Stimulated activated CD4-positive, alpha-beta T cell treated with anti-CD3 and anti-CD28 coated beads, Interleukin-2, amount 100 ng/mL, for 4 hours (primary cell): ENCODE measurements around the gene SAMD10.
"Not testable (repeated sequence)": the region's sequence is repeated elsewhere in the genome, so short reads cannot be mapped to it uniquely, and the experiment has no call there.

Source experiments
- DNase-seq: peaks from one replicate; pipeline ENCODE4 v3.0.0-alpha.2; 2020; ENCODE audit warnings: low read depth

SAMD10 gene

GRCh38 chr20:63941282-63942081 lies 38.0 kb downstream of the SAMD10 start:
- DNase-seq: no peak

- no peak for DNase-seq
Observed at GRCh38 chr20:63940472-63941266, 38.8 kb downstream of the SAMD10 start.

- DNase-seq: no peak
Observed at GRCh38 chr20:63940071-63940471, 39.4 kb downstream of the SAMD10 start.

- DNase-seq: no peak
Observed at GRCh38 chr20:63939061-63939935, 40.1 kb downstream of the SAMD10 start.

GRCh38 chr20:63937596-63937995 lies 41.8 kb downstream of the SAMD10 start:
- DNase-seq: no peak

DNA sequence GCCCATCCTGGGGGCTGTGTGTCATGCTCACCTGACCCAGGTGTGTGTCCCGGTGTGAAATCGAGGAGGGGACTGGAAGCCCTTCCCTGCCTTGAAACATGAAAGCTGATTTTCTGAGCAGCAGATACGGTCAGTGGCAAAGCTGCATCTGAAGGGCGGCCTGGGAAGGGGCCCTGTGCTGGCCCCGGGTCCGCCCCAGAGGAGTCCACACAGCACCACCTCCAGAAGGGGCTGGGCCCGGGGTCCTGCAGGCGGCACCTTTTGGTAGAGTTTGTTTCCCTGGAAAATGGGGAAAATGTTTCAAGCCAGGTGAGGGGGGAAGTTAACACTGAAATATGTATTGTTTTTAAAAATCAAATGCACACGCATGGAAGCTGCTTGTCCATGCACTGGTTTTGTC lies 44.0 kb downstream of the SAMD10 start:
- DNase-seq: no peak

DNA sequence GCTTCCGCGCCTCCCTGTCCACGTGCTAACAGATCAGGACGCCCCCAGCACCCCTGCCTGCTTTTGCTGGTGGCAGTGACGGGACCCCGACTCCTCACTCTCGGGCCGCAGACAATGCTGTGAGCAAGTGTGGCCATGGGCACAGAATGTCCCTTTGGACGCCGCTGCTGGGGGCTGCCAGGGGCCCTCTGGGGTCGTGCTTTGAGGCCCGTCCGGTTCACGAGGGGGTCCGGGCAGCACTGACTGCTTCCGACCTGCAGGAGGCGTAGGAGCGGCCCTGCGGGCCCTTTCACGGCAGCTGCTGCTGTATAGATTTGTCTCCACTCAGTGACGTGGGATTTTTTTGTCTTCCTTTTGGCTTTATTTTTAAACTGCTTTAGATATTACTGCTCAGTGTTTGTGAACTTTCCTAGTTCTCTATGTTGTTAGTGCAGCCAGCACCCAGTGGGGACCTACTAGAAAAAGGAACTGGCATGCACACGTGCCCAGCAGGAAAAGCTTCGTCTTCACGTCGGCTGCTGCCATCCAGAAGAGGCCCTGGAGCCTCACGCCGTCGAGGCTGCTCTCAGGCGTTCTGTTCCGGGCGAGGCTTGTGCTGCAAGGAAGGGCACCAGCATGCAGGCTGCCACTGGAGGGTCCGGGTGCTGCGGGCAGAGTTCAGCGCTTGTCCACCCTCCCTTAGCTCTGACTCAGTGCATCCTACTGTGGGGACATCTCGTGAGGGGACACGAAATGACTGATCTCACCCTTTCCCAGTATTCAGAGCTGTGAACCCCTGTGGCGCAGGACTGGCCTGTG lies 45.0 kb downstream of the SAMD10 start:
- DNase-seq: no peak

DNA sequence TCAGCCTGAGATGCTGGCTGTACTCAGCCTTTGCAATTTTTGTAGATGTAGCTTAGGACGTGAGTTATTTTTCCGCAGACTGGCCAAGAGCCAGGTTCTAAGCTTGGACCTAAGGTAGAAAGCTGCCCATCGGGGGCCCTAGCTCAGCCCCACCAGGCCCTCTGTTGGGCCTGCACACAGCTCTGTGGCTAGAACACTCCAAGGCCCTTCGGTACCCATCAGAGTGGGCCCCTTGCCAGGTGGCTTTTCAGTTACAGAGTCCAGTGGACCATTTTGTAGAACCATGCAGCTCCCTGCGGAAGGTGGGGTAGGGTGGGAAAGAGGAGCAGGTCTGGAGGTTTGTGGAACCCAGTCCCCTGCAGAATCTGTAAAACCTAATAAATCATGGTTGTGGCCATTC lies 45.8 kb downstream of the SAMD10 start:
- DNase-seq: no peak

GRCh38 chr20:63932606-63933160 lies 46.8 kb downstream of the SAMD10 start:
- DNase-seq: no peak

DNA sequence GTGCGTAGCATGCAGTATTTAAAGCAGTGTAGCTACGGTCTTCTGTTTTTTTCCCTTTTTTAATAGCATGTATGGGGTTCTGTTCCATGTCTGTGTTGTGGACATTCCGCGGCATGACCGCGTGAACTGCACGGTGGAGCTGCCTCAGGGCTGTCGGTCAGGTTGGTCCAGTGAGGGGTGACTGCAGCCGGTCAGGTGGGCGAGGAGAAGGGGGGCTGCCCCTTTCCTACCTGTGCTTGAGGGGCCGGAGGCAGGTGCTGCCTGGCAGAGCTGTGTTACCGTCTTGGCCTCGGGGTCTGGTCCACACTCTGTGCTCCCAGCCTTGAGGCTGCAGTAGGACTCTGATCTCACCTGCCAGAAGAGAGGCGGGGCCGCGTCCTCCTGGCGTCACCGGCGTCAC lies 47.7 kb downstream of the SAMD10 start:
- no peak for DNase-seq

- DNase-seq: no peak
Observed at GRCh38 chr20:63930971-63931553, 48.4 kb downstream of the SAMD10 start.

- not testable (repeated sequence) for DNase-seq
Observed at GRCh38 chr20:63929473-63929883, 50.0 kb downstream of the SAMD10 start.

DNA sequence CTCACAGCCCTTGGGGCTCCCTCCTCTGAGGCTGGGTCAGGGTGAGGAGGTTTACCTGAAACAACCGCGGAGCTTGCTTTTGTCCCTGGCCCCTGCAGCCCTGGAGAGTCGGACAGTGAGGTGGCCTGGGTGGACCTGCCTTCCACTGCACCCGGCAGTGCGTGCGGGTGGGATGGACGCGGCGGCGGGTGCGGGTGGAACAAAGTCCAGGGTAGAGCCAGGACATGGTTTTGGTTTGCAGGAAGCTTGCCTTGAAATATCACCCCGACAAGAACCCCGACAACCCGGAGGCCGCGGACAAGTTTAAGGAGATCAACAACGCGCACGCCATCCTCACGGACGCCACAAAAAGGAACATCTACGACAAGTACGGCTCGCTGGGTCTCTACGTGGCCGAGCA lies 50.4 kb downstream of the SAMD10 start:
- no peak for DNase-seq

- no peak for DNase-seq
Observed at GRCh38 chr20:63926298-63926697, 53.1 kb downstream of the SAMD10 start.

GRCh38 chr20:63924241-63924640 lies 55.2 kb downstream of the SAMD10 start:
- no peak for DNase-seq
